Transverse colon (tissue), 4 donors: ENCODE measurements around the gene CMTM2. TPM values are rescaled to one million over a fixed set of nuclear protein-coding genes. Genes with fewer than 3 reads are reported as not detected.
"Not testable (repeated sequence)": the region's sequence is repeated elsewhere in the genome, so short reads cannot be mapped to it uniquely, and the experiment has no call there.

Experiments used
- DNase-seq: peaks from one replicate; pipeline ENCODE4 v3.0.0-alpha.2; 2019
- H3K27ac ChIP-seq, 4 donors: fragments of 200-600 bp; sonication (generic); 2 replicates each; pipeline ENCODE4 v1.5.1; 2016 to 2018; ENCODE audit warnings: inconsistent platforms in 4 of 4
- H3K27me3 ChIP-seq: fragments of 200-600 bp; sonication (generic); 2 replicates; pipeline ENCODE4 v1.5.1; 2017; ENCODE audit warnings: inconsistent platforms
- H3K36me3 ChIP-seq, 4 donors: fragments of 200-600 bp; sonication (generic); 2 replicates each; pipeline ENCODE4 v1.5.1; 2017 to 2019; ENCODE audit warnings: inconsistent platforms in 4 of 4
- H3K4me1 ChIP-seq, 4 donors: fragments of 200-600 bp; sonication (generic); 2 replicates each; pipeline ENCODE4 v1.5.1; 2017 to 2020; ENCODE audit warnings: inconsistent platforms in 4 of 4
- H3K4me3 ChIP-seq, 4 donors: fragments of 200-600 bp; sonication (generic); 1 replicate in 1 of 4; 2 replicates in 3 of 4; pipeline versions ENCODE4 v1.5.1 to v1.6.1; 2017 to 2019; ENCODE audit warnings: inconsistent platforms in 4 of 4
- H3K9me3 ChIP-seq, 2 donors: fragments of 200-600 bp; sonication (generic); 2 replicates each; pipeline ENCODE4 v1.5.1; 2017 to 2019; ENCODE audit warnings: inconsistent platforms in 2 of 2
- CTCF ChIP-seq, 5 experiments: fragments of 200-600 bp in 3 of 5; fragments of 450-650 bp in 2 of 5; sonication (generic) in 3 of 5; IDR thresholded peaks; 1 replicate in 2 of 5; 2 replicates in 3 of 5; pipeline ENCODE4 v1.5.1; 2016 to 2017; ENCODE audit warnings: antibody characterized with exemption in 5 of 5, inconsistent platforms in 3 of 5, mild to moderate bottlenecking in 2 of 5, moderate library complexity in 1 of 5
- EP300 ChIP-seq: sonication (generic); formaldehyde crosslinking; IDR thresholded peaks from one replicate; pipeline ENCODE4 v1.6.1; 2017; ENCODE audit warnings: antibody characterized with exemption, low read depth
- POLR2A ChIP-seq: fragments of 450-650 bp; IDR thresholded peaks from one replicate; pipeline ENCODE4 v1.6.1; 2016; ENCODE audit warnings: antibody characterized with exemption, mild to moderate bottlenecking, moderate library complexity
- POLR2AphosphoS5 ChIP-seq, 3 donors: sonication (generic); formaldehyde crosslinking; IDR thresholded peaks; one replicate each; pipeline ENCODE4 v1.6.1; 2016; ENCODE audit warnings: antibody characterized with exemption in 3 of 3
- WGBS, 2 donors: methylation state at CpG; one replicate each; pipeline ENCODE4 v1.1.5; 2018; ENCODE audit warnings: low coverage in 1 of 2; 5-methylcytosine and 5-hydroxymethylcytosine counted together
- in situ Hi-C, 4 donors: fragments of 200-750 bp; cut with MboI; loops; one replicate each; pipeline versions ENCODE4 v1.15.0 to v1.15.1; 2017; ENCODE audit warnings: low sequenced_read_pairs in 3 of 4, low pct_ligation_motif_present in 1 of 4, low pct_unique_long_range_greater_than_20kb in 1 of 4
- intact Hi-C: fragments of 100-400 bp; cut with DNase I; formaldehyde crosslinking; loops from one replicate; pipeline ENCODE4 v1.15.1; 2023; ENCODE audit warnings: low total_unique reads
- total RNA-seq, 4 donors: library from RNA; depleted of rRNA; stranded (reverse); fragments of >200 nt; gene quantifications; one replicate each; pipeline ENCODE4 v1.1.0, GENCODE V29; 2016

The CMTM2 gene
- total RNA-seq, 4 donors from 2014 or later: 0.48 TPM; not detected in 3

GRCh38 chr16:66623755-66624154 is 44.5 kb downstream of the CMTM2 start:
- Histone ChIP-seq H3K4me3 (no peak overlapping the region), H3K27ac (no peak overlapping the region), H3K9me3 (no peaks in the 10 kb centered on the region), H3K36me3 (peaks cover 0 to 7% (median 0%) of the 10 kb centered on the region in 4 donors), H3K4me1 (peaks cover 0 to 6% (median 2%) of the 10 kb centered on the region in 4 donors), H3K27me3 (no peaks in the 10 kb centered on the region)
- no peak for DNase-seq
- in situ Hi-C loops: loop anchor here in 1 of 4 donors (25.0 kb wide), 1 partner anchor 211 kb away; no protein-coding TSS in a partner anchor
- WGBS, 2 donors: 88 to 100% methylated on average over 1 to 3 of the region's 3 CpGs
- TF ChIP-seq POLR2AphosphoS5 (IDR thresholded peaks at IDR 0.05) (no peak), CTCF (IDR thresholded peaks at IDR 0.05) (no peak), EP300 (no peak), POLR2A (no peak)
- intact Hi-C loops: no loop called here

- H3K27ac ChIP-seq, H3K36me3 ChIP-seq, DNase-seq: not testable (repeated sequence)
Observed at GRCh38 chr16:66627611-66628378, 48.5 kb downstream of the CMTM2 start.

GRCh38 chr16:66629856-66630255 is 50.6 kb downstream of the CMTM2 start:
- WGBS, 2 donors: 91 to 100% methylated on average over 2 to 5 of the region's 5 CpGs
- H3K4me1 ChIP-seq: no peaks in the 10 kb centered on the region
- H3K27ac ChIP-seq: no peak overlapping the region
- no peaks in the 10 kb centered on the region for H3K9me3 ChIP-seq
- in situ Hi-C loops (no loop called here), intact Hi-C loops (no loop called here)
- DNase-seq: no peak
- no peaks in the 10 kb centered on the region for H3K36me3 ChIP-seq
- H3K4me3 ChIP-seq: no peak overlapping the region
- TF ChIP-seq CTCF (IDR thresholded peaks at IDR 0.05): no peak
- no peak for TF ChIP-seq POLR2A
- TF ChIP-seq POLR2AphosphoS5 (IDR thresholded peaks at IDR 0.05): no peak
- no peaks in the 10 kb centered on the region for H3K27me3 ChIP-seq

More at GRCh38 chr16:66627611-66628378, 48.5 kb downstream of the CMTM2 start:
- H3K4me3 ChIP-seq, H3K4me1 ChIP-seq, intact Hi-C loops, H3K9me3 ChIP-seq, H3K27me3 ChIP-seq, in situ Hi-C loops: not testable (repeated sequence)
- 91 to 96% methylated on average over 10 to 17 of the region's 17 CpGs for WGBS, 2 donors

- H3K36me3 ChIP-seq, intact Hi-C loops, in situ Hi-C loops, H3K27me3 ChIP-seq, H3K27ac ChIP-seq, H3K4me1 ChIP-seq, H3K4me3 ChIP-seq, DNase-seq, H3K9me3 ChIP-seq: not testable (repeated sequence)
- WGBS, 2 donors: 94% methylated on average over 7 of the region's 49 CpGs; no CpG with 5 or more reads in 1 of the 2 donors
Observed at GRCh38 chr16:66630561-66631260, 51.4 kb downstream of the CMTM2 start.

- in situ Hi-C loops, H3K27me3 ChIP-seq, H3K36me3 ChIP-seq, H3K4me3 ChIP-seq, DNase-seq, intact Hi-C loops, H3K9me3 ChIP-seq, H3K4me1 ChIP-seq, H3K27ac ChIP-seq: not testable (repeated sequence)
- 93 to 100% methylated on average over 1 to 4 of the region's 4 CpGs for WGBS, 2 donors
Observed at GRCh38 chr16:66631558-66631957, 52.3 kb downstream of the CMTM2 start.
